Measurements from ENCODE around the gene CD37.
"Not testable (repeated sequence)": the region's sequence is repeated elsewhere in the genome, so short reads cannot be mapped to it uniquely, and the experiment has no call there.

The CD37 gene, protein sequence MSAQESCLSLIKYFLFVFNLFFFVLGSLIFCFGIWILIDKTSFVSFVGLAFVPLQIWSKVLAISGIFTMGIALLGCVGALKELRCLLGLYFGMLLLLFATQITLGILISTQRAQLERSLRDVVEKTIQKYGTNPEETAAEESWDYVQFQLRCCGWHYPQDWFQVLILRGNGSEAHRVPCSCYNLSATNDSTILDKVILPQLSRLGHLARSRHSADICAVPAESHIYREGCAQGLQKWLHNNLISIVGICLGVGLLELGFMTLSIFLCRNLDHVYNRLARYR

GRCh38 chr19:49335071-49335783, at the start of gene CD37:
CD37 (plus strand) TSS chr19:49335406; CDS start chr19:49335541, 135 bp downstream.
- peak; percentile 59 to 64 for DNase-seq

GRCh38 chr19:49287141-49287770, 48.0 kb upstream of the CD37 start:
- no peak for DNase-seq

- not testable (repeated sequence) for DNase-seq
Measured at GRCh38 chr19:49288205-49288604, 47.0 kb upstream of the CD37 start.

GRCh38 chr19:49289286-49289685, 45.9 kb upstream of the CD37 start:
- not testable (repeated sequence) for DNase-seq

- DNase-seq = no peak
Measured at GRCh38 chr19:49290517-49290916, 44.7 kb upstream of the CD37 start.

- no peak for DNase-seq
Measured at GRCh38 chr19:49294401-49294800, 40.8 kb upstream of the CD37 start.

GRCh38 chr19:49295208-49295880, 39.9 kb upstream of the CD37 start:
- no peak for DNase-seq

DNA sequence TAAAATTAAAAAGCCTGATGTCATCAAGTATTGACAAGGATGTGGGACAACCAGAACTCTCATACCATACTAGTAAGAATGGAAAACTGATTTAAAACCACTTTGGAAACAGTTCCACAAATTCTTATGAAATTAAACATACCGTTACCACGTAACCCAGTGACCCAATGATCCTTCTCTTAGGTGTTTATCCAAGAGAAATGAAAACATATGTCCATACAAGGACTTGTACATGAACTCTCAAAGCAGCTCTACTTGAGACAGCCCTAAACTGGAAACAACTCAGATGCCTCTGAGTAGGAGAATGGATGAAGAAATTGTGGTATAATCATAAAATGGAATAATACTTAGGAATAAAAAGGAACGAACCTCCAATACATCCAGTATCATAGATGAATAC, 37.8 kb upstream of the CD37 start:
- DNase-seq = no peak

DNA sequence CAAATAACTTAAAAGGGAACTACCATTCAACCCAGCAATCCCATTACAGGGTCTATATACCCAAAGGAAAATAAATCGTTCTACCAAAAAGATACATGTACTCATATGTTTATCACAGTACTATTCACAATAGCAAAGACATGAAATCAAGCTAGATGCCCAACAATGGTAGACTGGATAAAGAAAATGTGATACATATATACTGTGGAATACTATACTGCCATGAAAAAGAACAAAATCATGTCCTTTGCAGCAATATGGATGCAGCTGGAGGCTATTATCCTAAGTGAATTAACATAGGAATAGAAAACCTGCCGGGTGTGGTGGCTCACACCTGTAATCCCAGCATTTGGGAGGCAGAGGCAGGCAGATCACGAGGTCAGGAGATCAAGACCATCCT, 36.6 kb upstream of the CD37 start:
- DNase-seq = not testable (repeated sequence)

GRCh38 chr19:49301165-49301865, 33.9 kb upstream of the CD37 start:
- DNase-seq = peak; percentile 69 to 70

DNA sequence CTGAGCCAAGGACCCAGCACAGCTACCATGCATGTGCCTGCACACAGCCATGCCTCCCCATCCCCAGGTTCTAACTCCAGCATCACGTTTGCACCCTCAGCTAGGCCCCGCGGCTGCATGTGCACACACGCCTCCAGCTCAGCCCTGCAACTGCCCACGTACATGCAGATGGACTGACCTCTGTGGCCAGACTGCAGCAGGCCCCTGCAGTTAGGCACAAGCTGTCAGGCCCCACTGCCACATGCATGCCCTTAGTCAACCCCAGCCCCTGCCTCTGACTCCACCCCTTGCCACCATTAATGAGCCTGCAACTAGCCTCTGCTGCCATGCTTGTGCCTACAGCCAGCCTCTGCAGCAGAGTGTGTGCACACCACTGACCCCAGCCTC, 33.3 kb upstream of the CD37 start:
- DNase-seq = no peak

GRCh38 chr19:49306734-49307133, 28.5 kb upstream of the CD37 start:
- DNase-seq = peak; percentile 2 to 22

- DNase-seq = no peak
Measured at GRCh38 chr19:49309087-49309486, 26.1 kb upstream of the CD37 start.

DNA sequence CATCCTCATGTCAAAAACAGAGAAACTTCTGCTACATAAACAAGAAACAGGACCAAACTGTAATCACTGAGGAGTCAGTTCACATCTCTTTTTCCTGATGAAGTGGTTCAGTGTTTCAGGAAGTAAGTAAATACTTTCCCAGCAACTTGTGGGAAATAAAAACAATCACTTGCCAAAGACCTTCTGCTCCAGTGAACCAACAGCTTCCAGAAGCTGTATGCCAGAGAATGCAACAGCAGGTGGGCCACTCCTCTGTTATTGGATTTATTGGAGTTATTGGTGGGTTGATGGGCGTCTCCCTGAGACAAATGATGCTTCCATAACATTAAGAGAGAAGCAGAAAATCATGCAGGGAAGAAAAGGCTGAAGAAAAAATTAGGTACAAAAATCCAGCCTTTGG, 20.1 kb upstream of the CD37 start:
- no peak for DNase-seq

- no peak for DNase-seq
Measured at GRCh38 chr19:49316284-49316683, 18.9 kb upstream of the CD37 start.

- DNase-seq = no peak
Measured at GRCh38 chr19:49318296-49318695, 16.9 kb upstream of the CD37 start.

- no peak for DNase-seq
Measured at GRCh38 chr19:49324801-49325576, 10.2 kb upstream of the CD37 start, which contains the start of gene SLC6A16. SLC6A16 (minus strand) TSS chr19:49325191; CDS start chr19:49311347, 13,844 bp downstream.

DNA sequence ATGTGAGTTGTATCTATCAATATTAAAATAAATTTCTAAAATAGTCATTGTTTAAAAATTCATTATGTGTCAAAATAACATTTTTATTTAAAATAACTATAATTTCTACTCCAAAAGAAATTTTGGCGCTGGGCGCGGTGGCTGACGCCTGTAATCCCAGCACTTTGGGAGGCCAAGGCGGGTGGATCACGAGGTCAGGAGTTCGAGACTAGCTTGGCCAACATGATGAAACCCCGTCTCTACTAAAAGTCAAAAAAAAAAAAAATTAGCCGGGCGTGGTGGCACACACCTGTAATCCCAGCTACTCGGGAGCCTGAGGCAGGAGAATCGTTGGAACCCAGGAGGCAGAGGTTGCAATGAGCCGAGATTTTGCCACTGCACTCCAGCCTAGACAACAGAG, 9.4 kb upstream of the CD37 start:
- DNase-seq = not testable (repeated sequence)

DNA sequence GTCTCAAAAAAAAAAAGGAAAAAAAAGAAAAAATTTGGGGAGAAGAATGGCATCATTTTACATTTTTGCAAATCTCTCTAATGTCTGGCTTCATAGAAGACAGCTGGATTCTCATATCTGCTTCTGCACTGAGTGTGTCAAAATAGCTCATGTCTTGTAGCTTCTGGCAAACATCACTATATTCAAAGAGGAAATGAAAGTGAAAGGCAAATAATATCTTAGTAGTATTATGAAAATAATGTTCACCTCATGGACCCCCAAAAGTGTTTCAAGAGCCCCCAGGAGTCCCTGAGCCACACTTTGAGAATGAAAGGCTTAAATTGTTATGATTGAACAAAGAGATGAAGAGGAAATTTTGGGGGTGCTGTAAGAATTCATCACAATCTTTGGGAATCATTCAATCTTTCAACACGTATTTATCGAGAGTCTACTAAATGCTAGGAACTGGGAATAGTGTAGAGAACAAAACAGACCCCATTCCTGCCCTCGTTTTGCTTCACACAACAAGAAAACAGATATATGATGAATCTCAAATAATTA, 9.0 kb upstream of the CD37 start:
- DNase-seq = no peak

DNA sequence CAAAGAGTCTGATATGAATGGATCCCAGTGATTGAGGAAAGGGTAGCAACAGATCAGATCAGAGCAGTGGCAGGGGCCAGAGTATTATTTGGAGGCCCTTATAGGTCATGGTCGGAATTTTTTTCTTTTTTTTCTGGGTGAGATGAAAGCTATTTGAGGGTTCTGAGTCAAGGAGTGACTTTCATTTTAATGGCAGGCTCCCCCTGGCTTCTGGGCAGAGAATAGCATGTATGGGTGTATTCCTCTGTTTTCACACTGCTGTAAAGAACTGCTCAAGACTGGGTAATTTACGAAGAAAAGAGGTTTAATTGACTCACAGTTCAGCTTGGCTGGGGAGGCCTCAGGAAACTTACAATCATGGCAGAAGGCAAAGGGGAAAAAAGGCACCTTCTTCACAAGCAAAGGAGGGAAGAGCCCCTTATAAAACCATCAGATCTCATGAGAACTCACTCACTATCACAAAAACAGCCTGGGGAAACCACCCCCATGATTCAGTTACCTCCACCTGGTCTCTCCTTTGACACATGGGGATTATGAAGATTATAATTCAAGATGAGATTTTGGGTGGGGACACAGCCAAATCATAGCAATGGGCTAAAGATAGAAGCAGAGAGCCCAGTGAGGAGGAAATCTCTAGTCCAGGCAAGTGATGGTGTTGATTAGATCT, 7.2 kb upstream of the CD37 start:
- peak; percentile 49 to 50 for DNase-seq

GRCh38 chr19:49328741-49329140, 6.5 kb upstream of the CD37 start:
- DNase-seq = no peak

All from AML-193 (cell line).